D341Med (cell line): ENCODE data around the gene FYB1.
"Not testable (repeated sequence)": the region's sequence is repeated elsewhere in the genome, so short reads cannot be mapped to it uniquely, and the experiment has no call there.

Source experiments
- DNase-seq: peaks from one replicate; pipeline ENCODE4 v3.0.0; 2012; ENCODE audit warnings: low spot score

FYB1 gene

DNA sequence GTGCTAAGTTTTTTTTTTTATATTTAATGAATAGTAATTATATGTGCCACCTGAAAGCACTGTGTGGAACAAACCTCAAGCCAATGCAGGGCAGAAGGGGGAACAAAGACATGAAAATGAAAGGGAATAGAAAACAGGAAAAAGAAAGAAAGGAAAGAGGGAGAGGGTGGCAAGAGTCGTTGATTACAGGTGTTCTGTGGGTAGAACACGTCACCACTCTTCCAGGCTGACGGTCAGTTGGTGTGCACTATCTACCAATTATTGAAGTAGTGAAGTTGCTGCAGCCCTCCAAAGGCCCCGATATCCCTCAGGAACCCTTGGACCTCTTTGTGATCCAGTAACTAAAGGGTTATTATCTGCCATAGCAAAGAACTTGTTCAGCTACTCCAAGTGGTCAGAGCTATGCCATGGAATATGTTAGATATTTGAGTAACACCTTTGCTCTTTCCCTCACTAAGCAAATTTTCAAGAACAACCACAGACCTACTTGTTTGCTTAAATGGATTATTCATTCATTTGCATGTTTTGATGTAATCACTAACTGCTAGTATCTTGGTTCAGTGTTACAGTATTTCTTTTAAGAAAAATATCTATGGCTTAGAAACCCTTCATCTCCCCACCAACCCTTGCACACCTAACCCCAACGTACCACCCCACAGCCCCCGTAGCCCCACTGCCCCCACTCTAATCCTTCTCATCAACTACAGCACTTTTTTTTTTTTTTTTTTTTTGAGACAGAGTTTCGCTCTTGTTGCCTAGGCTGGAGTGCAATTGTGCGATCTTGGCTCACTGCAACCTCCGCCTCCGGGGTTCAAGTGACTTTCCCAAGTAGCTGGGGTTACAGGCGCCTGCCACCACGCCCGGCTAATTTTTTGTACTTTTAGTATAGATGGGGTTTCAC, 31.3 kb downstream of the FYB1 start:
- DNase-seq, result no peak

- no peak for DNase-seq
Measured at GRCh38 chr5:39186722-39187539, 32.4 kb downstream of the FYB1 start.

GRCh38 chr5:39186289-39186688, 33.1 kb downstream of the FYB1 start:
- DNase-seq, result no peak

DNA sequence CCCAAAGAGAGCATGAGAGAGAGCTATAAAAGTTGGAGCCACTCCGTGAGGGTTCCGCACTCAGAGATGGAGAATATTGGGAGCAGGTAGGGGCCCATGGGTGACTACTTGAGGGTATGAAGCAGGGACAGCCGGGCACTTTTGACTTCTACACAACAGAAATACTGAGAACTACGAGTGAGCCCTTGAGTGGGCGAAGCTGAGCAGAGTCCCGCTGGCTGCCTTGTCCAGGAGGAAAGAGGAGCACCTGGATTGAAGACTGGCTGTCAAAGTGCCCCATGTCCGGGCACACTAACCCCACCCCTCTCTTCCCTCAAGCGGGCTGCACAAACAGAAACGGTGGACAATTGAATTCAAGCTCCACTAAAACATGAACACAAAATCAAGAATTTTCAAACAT, 33.6 kb downstream of the FYB1 start:
- no peak for DNase-seq

DNA sequence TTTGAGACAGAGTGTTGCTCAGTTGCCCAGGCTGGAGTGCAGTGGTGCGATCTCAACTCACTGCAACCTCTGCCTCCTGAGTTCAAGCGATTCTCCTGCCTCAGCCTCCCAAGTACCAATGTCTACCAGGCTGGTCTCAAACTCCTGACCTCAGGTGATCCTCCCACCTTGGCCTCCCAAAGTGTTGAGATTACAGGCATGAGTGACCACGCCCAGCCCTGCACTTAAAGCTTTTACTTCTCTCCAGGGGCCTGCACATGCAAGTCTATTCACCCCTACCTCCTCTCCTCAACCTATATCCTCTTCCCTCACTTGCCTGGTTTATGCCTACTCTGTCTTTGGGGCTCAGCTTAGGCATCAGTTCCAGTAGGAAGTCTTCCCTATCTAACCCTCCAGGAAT, 39.8 kb downstream of the FYB1 start:
- not testable (repeated sequence) for DNase-seq

DNA sequence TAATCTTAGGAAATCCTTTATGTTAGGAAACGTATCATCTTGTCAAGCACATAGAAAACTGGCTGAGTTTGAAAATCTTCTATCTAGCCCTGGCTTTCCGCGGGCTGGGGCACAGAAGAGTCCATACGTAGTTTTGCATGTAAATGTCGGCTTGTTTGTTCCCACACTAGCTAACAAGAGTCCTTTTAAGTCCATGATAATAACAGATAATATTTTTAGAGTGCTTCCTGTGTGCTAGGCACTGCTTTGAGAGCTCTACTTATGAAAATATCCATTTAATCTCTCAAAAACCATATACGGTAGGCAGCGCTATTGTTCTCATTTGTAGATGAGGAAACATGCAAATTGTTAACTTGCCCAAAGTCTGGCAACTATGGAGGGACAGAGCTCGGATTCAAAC, 40.5 kb downstream of the FYB1 start:
- DNase-seq, result no peak

- DNase-seq, result no peak
Measured at GRCh38 chr5:39178171-39178570, 41.2 kb downstream of the FYB1 start.

- no peak for DNase-seq
Measured at GRCh38 chr5:39177631-39177964, 41.8 kb downstream of the FYB1 start.

GRCh38 chr5:39176759-39177630, 42.4 kb downstream of the FYB1 start:
- DNase-seq, result no peak

- no peak for DNase-seq
Measured at GRCh38 chr5:39175273-39175955, 43.9 kb downstream of the FYB1 start.

- no peak for DNase-seq
Measured at GRCh38 chr5:39173069-39173468, 46.3 kb downstream of the FYB1 start.

GRCh38 chr5:39172593-39172992, 46.8 kb downstream of the FYB1 start:
- no peak for DNase-seq

DNA sequence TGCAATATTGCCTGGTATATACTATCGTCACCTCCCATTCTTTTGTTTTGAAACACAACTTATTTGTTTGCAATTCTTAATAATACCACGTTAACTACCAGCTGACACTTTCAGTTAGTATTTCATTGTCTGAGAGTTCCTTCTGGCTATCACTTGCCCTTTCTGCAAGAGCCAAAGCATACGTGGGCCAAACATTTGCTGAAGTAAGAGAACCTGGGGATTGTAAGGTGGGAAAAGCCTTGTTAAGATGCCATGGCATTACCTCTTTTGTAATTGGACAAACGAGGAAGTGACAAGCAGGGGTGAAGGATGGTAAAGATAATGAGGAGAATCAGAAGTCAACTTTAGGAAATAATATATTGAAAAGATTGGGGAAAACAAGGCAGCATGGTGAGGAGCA, 47.7 kb downstream of the FYB1 start:
- no peak for DNase-seq

GRCh38 chr5:39169081-39169480, 50.3 kb downstream of the FYB1 start:
- no peak for DNase-seq

- no peak for DNase-seq
Measured at GRCh38 chr5:39167972-39168342, 51.4 kb downstream of the FYB1 start.

GRCh38 chr5:39167141-39167971, 52.0 kb downstream of the FYB1 start:
- no peak for DNase-seq

DNA sequence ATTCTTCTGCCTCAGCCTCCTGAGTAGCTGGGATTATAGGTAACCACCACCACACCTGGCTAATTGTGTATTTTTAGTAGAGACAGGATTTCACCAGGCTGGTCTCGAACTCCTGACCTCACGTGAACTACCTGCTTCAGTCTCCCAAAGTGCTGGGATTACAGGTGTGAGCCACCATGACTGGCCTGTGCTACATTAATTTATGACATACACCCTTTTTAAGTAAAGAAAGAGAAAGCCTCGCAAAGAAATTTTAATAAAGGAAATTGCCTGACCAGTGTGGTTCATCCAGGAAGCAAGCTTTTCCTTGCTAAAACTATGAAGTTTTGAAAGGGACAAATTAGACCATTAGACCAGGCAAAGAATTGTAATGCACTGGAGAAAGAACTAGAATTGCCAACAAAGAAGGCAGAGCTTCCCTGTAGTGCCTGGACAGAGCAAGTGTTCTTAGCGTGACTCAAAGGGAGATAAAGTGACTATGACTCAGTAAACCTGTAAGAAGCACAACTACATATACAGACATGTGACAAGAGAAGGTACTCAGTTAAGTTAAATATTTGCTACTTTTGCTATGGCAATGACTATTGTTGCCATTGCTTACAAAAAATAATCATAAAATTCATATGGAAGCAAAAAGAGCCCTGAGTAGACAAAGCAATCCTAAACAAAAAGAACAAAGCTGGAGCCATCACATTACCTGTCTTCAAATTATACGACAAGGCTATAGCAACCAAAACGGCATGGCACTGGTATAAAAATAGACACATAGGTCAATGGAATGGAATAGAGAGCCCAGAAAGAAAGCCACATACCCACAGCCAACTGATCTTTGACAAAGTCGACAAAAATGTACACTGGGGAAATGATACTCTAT, 54.6 kb downstream of the FYB1 start:
- DNase-seq, result no peak

DNA sequence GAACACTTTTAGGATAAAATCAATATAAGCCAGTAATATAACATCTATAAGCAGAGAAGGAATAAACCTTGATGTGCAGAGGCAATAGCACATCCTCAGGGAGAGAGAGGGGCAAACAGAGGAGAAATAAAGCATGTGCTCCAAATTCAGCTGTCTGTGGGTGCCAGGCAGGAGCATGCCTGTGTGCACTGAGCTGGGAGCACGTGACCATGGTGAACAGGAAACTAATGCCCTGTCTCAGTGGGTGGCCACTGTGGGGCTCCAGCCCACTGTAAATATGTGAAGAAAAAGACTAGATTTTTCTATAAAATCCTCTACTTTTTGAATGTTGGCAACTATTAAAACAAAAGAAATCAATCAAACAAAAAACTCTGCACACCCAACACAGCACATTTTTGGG, 55.3 kb downstream of the FYB1 start:
- no peak for DNase-seq

DNA sequence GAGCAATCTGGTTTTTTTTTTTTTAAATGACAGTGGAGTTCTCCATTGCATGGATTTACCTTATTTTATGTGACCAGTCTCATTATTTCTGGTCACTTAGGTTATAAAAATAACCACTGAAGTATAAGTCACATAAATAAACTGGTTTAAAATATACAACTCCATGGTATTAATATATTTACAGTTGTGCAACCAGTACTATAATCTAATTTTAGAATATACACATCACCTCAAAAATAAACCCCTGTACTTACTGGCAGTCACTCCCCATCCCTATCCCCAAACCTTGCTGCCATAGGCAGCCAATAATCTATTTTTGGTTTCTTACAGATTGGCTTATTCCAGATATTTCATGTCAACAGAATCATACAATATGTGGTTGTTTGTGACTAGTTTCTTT, 57.8 kb downstream of the FYB1 start:
- no peak for DNase-seq
